IMR-90 (cell line): ENCODE measurements around the gene IDH3A.

ENCODE experiments used
- CTCF ChIP-seq: conservative IDR thresholded peaks from 2 replicates; pipeline ENCODE4 v1.5.1; 2012; ENCODE audit warnings: mild to moderate bottlenecking, low read depth, low read length, improper control_type of control experiment
- ELK1 ChIP-seq: fragments of 150-350 bp; IDR thresholded peaks from 2 replicates; pipeline ENCODE4 v1.6.1; 2016; ENCODE audit warnings: low read depth, mild to moderate bottlenecking, low read length, moderate library complexity, borderline replicate concordance
- MAFK ChIP-seq: IDR thresholded peaks from 2 replicates; pipeline ENCODE4 v1.6.1; 2012; ENCODE audit warnings: low read depth, low read length, improper control_type of control experiment
- MXI1 ChIP-seq: IDR thresholded peaks from 2 replicates; pipeline ENCODE4 v1.6.1; 2012; ENCODE audit warnings: low read depth, mild to moderate bottlenecking, low read length, moderate library complexity, borderline replicate concordance
- POLR2A ChIP-seq: IDR thresholded peaks from 2 replicates; pipeline ENCODE4 v1.6.1; 2012; ENCODE audit warnings: mild to moderate bottlenecking, low read depth, low read length
- RAD21 ChIP-seq: IDR thresholded peaks from 2 replicates; pipeline ENCODE4 v1.6.1; 2012; ENCODE audit warnings: low read length, improper control_type of control experiment
- RCOR1 ChIP-seq: IDR thresholded peaks from 2 replicates; pipeline ENCODE4 v1.6.1; 2012; ENCODE audit warnings: mild to moderate bottlenecking, low read length, improper control_type of control experiment; ENCODE audit not compliant: insufficient replicate concordance
- RFX5 ChIP-seq: IDR thresholded peaks from 2 replicates; pipeline ENCODE4 v1.8.0; 2012; ENCODE audit warnings: low read depth, mild to moderate bottlenecking, low read length, moderate library complexity
- SMC3 ChIP-seq: fragments of 150-350 bp; IDR thresholded peaks from 2 replicates; pipeline ENCODE4 v1.6.1; 2016; ENCODE audit warnings: low read depth, mild to moderate bottlenecking, antibody characterized with exemption, low read length, moderate library complexity

- TF ChIP-seq POLR2A: no peak
- TF ChIP-seq MXI1: no peak
- no peak for TF ChIP-seq CTCF
- TF ChIP-seq RAD21: no peak
- no peak for TF ChIP-seq MAFK
- no peak for TF ChIP-seq ELK1
- TF ChIP-seq RCOR1: no peak
- no peak for TF ChIP-seq SMC3
- TF ChIP-seq RFX5: no peak
These were observed 51.2 kb downstream of the IDH3A start for GRCh38 chr15:78200276-78200930.
